ENCODE results near the gene SPDYE3.

DNA sequence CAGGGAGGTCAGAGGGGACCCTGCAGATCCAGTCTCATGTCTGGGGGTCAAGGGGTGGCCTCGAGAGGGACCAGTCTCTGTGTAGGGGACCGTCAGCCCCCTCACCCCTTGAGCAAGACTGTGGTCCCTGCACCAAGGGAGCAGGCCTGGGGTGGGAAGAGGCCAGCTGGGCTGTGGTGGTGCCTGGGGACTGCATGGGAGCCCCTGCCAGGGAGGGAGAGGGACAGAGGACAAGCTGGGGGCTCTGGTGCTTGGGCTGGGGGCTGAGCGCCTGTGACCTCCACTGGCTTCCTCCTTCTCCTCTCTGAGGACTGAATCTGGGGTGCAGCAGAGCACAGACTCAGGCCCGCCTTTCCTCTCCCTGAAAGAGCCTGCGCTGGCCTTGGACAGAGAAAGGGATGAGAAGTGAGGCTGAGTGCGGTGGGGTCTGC, 49.6 kb downstream of the SPDYE3 start:
- no peak for TF ChIP-seq EZH2phosphoT487 (IDR thresholded peaks at IDR 0.05; ENCODE audit: insufficient read depth, low read depth)
- TF ChIP-seq EZH2 (IDR thresholded peaks at IDR 0.05; ENCODE audit: insufficient read depth, poor library complexity, severe bottlenecking), result no peak

Measured in GM23248 (cell line).